Nephron (organoid): Measurements from ENCODE around the gene ELAVL3.

Source experiments
- H3K27ac Mint-ChIP-seq, 3 experiments: 2 replicates each; pipeline ENCODE4 v1.8.0; 2020; ENCODE audit warnings: mixed read lengths in 3 of 3, mild to moderate bottlenecking in 2 of 3, moderate library complexity in 1 of 3
- H3K27me3 Mint-ChIP-seq: 2 replicates; pipeline ENCODE4 v1.8.0; 2021; ENCODE audit warnings: low read depth, mild to moderate bottlenecking, moderate library complexity, mixed read lengths
- H3K36me3 Mint-ChIP-seq: 2 replicates; pipeline ENCODE4 v1.8.0; 2020; ENCODE audit warnings: low read depth, mixed read lengths
- H3K4me1 Mint-ChIP-seq: 2 replicates; pipeline ENCODE4 v1.8.0; 2020; ENCODE audit warnings: mixed read lengths
- H3K4me3 Mint-ChIP-seq, 3 experiments: 2 replicates each; pipeline ENCODE4 v1.8.0; 2020; ENCODE audit warnings: mild to moderate bottlenecking in 3 of 3, mixed read lengths in 3 of 3, moderate library complexity in 2 of 3
- H3K9me3 Mint-ChIP-seq: 2 replicates; pipeline ENCODE4 v1.8.0; 2020; ENCODE audit warnings: mixed read lengths
- CTCF ChIP-seq, 3 experiments: fragments of 200-600 bp; sonication (generic); IDR thresholded peaks; one replicate each; pipeline ENCODE4 v1.5.0; 2021; ENCODE audit warnings: antibody characterized with exemption in 3 of 3; ENCODE audit not compliant: unreplicated experiment in 3 of 3

The ELAVL3 gene

GRCh38 chr19:11510444-11510843, 29.6 kb upstream of the ELAVL3 start:
- no peak for TF ChIP-seq CTCF (IDR thresholded peaks at IDR 0.05; ENCODE audit: unreplicated experiment in 3 of 3)
- Mint-ChIP-seq H3K27ac (no peak overlapping the region), H3K27me3 (no peaks in the 10 kb centered on the region), H3K4me1 (peaks cover 5% of the 10 kb centered on the region), H3K9me3 (no peaks in the 10 kb centered on the region), H3K4me3 (no peak overlapping the region), H3K36me3 (peaks cover 14% of the 10 kb centered on the region)

DNA sequence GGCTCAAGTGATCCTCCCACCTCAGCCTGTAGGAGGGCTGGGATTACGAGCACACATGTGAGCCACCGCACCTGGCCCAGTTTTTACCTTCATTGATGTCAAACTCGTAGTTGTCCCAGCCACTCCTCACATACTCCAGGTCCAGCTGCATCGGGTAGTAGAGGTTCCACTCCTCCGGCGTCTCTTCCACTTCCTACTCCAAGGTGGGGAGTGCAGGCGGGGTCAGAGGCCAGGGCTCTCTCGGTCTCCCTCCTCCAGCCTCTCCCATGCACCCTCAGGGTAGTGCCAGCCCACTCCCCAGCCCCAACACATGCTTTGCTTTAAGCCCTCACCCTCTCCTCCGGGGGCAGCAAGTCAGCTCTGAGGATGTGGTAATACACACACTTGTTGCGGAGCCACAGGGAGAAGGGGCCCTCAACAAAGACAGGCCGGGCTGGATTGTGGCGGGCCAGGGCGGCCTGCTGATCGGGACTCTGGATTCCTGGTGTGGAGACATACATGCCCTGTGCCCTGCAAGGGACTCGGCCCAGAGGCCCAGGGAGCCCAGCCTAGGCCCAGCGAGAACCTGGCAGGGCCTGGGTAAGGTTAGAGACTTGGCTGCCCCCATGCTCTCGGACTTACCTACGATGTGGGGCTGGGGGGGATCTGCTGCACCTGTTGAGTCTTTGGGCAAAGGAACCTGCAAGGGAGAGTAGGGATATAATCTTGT, 26.7 kb upstream of the ELAVL3 start:
- peaks cover 9% of the 10 kb centered on the region for H3K4me1 Mint-ChIP-seq
- no peaks in the 10 kb centered on the region for H3K27me3 Mint-ChIP-seq
- H3K9me3 Mint-ChIP-seq: no peaks in the 10 kb centered on the region
- peaks cover 14% of the 10 kb centered on the region for H3K36me3 Mint-ChIP-seq
- peak overlapping the region; percentile 88 to 89 (median 89) for H3K4me3 Mint-ChIP-seq
- H3K27ac Mint-ChIP-seq: no peak overlapping the region
- no peak for TF ChIP-seq CTCF (IDR thresholded peaks at IDR 0.05; ENCODE audit: unreplicated experiment in 3 of 3)

- Mint-ChIP-seq H3K36me3 (peaks cover 12% of the 10 kb centered on the region), H3K4me3 (peak overlapping the region; percentile 88 to 89 (median 89)), H3K27me3 (no peaks in the 10 kb centered on the region), H3K27ac (peak overlapping the region in 1 of 3 experiments; percentile 49), H3K4me1 (peaks cover 9% of the 10 kb centered on the region), H3K9me3 (no peaks in the 10 kb centered on the region)
- TF ChIP-seq CTCF (IDR thresholded peaks at IDR 0.05; ENCODE audit: unreplicated experiment in 3 of 3): no peak
These were observed 26.1 kb upstream of the ELAVL3 start for GRCh38 chr19:11506967-11507366.

DNA sequence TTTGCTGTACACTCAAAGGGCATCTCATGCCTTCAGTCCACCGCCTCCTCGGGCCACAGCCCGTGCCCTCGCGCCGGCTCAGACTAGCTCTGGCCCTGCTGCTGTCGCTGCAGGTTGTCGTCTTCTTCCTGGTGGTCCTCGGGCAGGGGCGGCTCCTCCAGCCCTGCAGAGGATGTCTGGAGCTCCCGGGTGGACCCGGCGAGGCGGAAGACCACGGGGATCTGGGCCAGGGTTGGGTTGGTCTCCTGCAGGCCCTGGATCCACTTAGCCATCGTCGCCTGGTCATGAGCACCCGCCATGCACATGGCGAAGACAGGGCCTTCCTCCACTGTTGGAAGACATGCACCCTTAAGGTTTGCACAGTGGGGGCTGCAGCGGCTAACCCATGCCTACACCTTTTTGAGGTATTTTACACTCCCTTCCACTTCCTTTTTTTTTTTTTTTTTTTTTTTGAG, 25.3 kb upstream of the ELAVL3 start:
- TF ChIP-seq CTCF (IDR thresholded peaks at IDR 0.05; ENCODE audit: unreplicated experiment in 3 of 3): no peak
- Mint-ChIP-seq H3K27me3 (no peaks in the 10 kb centered on the region), H3K27ac (peak overlapping the region; percentile 89 to 97 (median 95)), H3K9me3 (no peaks in the 10 kb centered on the region), H3K4me3 (peak overlapping the region; percentile 88 to 89 (median 89)), H3K4me1 (peaks cover 9% of the 10 kb centered on the region), H3K36me3 (peaks cover 7% of the 10 kb centered on the region)

DNA sequence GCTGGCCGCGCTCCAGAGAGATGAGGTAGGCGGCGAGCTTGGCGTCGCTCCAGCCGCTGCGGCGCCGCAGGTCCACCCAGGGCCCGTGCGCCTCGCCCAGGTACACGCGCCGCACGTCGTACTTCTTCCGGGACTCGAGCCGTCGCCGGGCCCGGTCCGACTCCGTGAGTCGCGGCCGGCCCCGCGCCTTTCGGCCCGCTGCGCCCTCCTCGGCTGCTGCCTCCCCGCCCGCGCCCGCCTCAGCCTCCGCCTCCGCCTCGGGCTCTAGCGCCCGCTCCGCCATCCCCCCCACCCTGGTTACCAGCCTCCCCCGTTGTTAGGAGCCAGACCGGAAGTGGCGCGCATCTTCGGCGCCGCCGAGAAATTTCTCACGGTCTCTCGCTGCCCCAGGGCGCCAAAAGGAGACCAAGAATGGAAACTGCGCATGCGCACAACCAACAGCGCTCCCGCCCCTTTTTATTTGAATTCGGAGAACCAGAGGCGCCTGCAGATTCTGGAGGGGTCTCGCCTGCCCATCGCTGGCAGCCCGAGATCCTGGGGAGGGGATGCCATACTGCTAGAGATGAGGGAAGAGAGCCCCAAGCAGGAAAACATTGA, 24.8 kb upstream of the ELAVL3 start, which contains the start of gene ZNF653:
Gene ZNF653, minus strand, starts transcription at position 336 of the 597 bp plus-strand sequence. Its CDS starts 53 bp downstream, at position 283.
- Mint-ChIP-seq H3K4me1 (peaks cover 9% of the 10 kb centered on the region), H3K27me3 (no peaks in the 10 kb centered on the region), H3K9me3 (no peaks in the 10 kb centered on the region), H3K4me3 (peak within 1 kb of the TSS; percentile 88 to 89 (median 89)), H3K27ac (peak within 1 kb of the TSS; percentile 89 to 97 (median 95)), H3K36me3 (peaks cover 8% of the 10 kb centered on the region)
- no peak for TF ChIP-seq CTCF (IDR thresholded peaks at IDR 0.05; ENCODE audit: unreplicated experiment in 3 of 3)
